Kidney (tissue), 14 donors: Measurements from ENCODE around the gene EQTN. TPM values are rescaled to one million over a fixed set of nuclear protein-coding genes. Genes with fewer than 3 reads are reported as not detected.
A peak's percentile ranks its signal among the peaks of the same experiment; 100 is the strongest.

Experiments used
- DNase-seq, 5 donors: peaks; one replicate each; pipeline ENCODE4 v3.0.0-alpha.2; 2013 to 2020
- FAIRE-seq: peaks from 2 replicates; lab custom pipeline; 2012; peaks lifted over from hg19 to GRCh38; lab: Jason Lieb, UNC
- H3K27ac ChIP-seq, 2 donors: one replicate each; pipeline ENCODE4 v1.7.0; 2013; ENCODE audit warnings: low read depth in 2 of 2, low read length in 2 of 2, inconsistent platforms in 1 of 2
- H3K27me3 ChIP-seq: one replicate; pipeline ENCODE4 v1.7.1; 2013; ENCODE audit warnings: low read length, inconsistent platforms; ENCODE audit not compliant: control insufficient read depth, insufficient read depth
- H3K36me3 ChIP-seq, 3 donors: one replicate each; pipeline versions ENCODE4 v1.7.0 to v1.7.1; 2013; ENCODE audit warnings: low read length in 3 of 3, control low read depth in 1 of 3, inconsistent platforms in 1 of 3; ENCODE audit not compliant: insufficient read depth in 3 of 3, control insufficient read depth in 2 of 3
- H3K4me1 ChIP-seq, 3 donors: one replicate each; pipeline versions ENCODE4 v1.7.0 to v1.7.1; 2013; ENCODE audit warnings: low read length in 3 of 3, inconsistent platforms in 1 of 3, low read depth in 1 of 3; ENCODE audit not compliant: control insufficient read depth in 2 of 3, insufficient read depth in 2 of 3
- H3K4me3 ChIP-seq, 3 donors: one replicate each; pipeline versions ENCODE4 v1.7.0 to v1.8.1; 2013; ENCODE audit warnings: low read length in 3 of 3, control low read depth in 1 of 3, inconsistent platforms in 1 of 3
- H3K9ac ChIP-seq, 3 donors: one replicate each; pipeline versions ENCODE4 v1.7.0 to v1.7.1; 2013; ENCODE audit warnings: low read length in 3 of 3, control low read depth in 1 of 3, inconsistent platforms in 1 of 3
- H3K9me3 ChIP-seq, 3 donors: one replicate each; pipeline versions ENCODE4 v1.7.0 to v1.7.1; 2013; ENCODE audit warnings: low read length in 3 of 3, control low read depth in 1 of 3, inconsistent platforms in 1 of 3; ENCODE audit not compliant: control insufficient read depth in 2 of 3, insufficient read depth in 1 of 3
- CTCF ChIP-seq: IDR thresholded peaks from 3 replicates; pipeline ENCODE4 v1.5.1; 2012; ENCODE audit warnings: mild to moderate bottlenecking, moderate library complexity, borderline replicate concordance; ENCODE audit not compliant: insufficient read depth; ENCODE audit errors: extremely low read depth
- intact Hi-C: fragments of 100-400 bp; cut with DNase I; formaldehyde crosslinking; loops from one replicate; pipeline ENCODE4 v1.11.1; 2022
- polyA plus RNA-seq: library from polyadenylated mRNA; stranded (reverse); fragments of 350-450 nt; fragmentation: Illumina TruSeq; extraction: RNeasy Lipid Tissue Mini Kit (QIAGEN cat#74804); gene quantifications from one replicate; pipeline ENCODE4 v1.2.3, GENCODE V29; 2014; ENCODE audit warnings: low read depth, low replicate concordance; ENCODE audit not compliant: insufficient read depth
- total RNA-seq: library from RNA; stranded (reverse); fragmentation: NEBNext Ultra II Directional; extraction: Animal tissue kit (Norgen Biotek cat#: 25700); gene quantifications from one replicate; pipeline ENCODE4 v1.2.1, GENCODE V29; 2021
- donor health status: control.
- donor health status: control.
- donor health status: control.
- donor health status: control.
- donor health status: control.
- donor health status: DM: yes; HTN: yes; CAD: no.
- donor health status: Normal renal cell carcinoma (clear cell type).

The EQTN gene
- total and polyA plus RNA-seq, 2 donors from 2014 or later: 1.4 TPM; not detected in 1

- DNase-seq (no peak), FAIRE-seq (no peak)
- Histone ChIP-seq H3K4me3 (peak overlapping the region in 1 of 3 donors; percentile 38), H3K27ac (no peak overlapping the region), H3K36me3 (no peaks in the 10 kb centered on the region), H3K9me3 (no peaks in the 10 kb centered on the region), H3K27me3 (no peaks in the 10 kb centered on the region), H3K9ac (no peak overlapping the region), H3K4me1 (peaks cover 0 to 7% (median 7%) of the 10 kb centered on the region in 3 donors)
- no peak for TF ChIP-seq CTCF
- intact Hi-C loops: no loop called here
Observed at GRCh38 chr9:27280249-27280648, 16.7 kb downstream of the EQTN start.

DNA sequence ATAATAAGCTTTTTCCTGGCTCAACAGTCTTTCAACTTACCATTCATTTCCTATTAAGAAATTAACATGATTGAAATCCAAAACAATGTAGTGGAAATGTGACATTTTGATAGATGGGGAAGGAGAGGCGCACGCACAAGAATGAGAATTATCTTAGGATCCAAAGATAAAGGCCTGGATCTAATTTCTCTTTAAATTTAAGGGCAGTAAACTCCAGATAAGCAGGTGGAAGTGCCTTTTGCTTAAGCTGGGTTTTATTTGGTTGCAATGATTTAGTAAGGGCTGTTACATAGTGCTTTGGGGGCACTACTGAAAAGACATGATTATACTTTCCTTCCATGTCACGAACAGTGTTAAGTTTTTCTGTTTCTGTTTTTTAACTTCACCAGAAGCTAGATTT, 17.3 kb downstream of the EQTN start:
- peaks cover 0 to 7% (median 7%) of the 10 kb centered on the region in 3 donors for H3K4me1 ChIP-seq
- no peaks in the 10 kb centered on the region for H3K27me3 ChIP-seq
- H3K36me3 ChIP-seq: no peaks in the 10 kb centered on the region
- no peak for DNase-seq
- FAIRE-seq: no peak
- TF ChIP-seq CTCF: no peak
- intact Hi-C loops: loop anchor here (10.0 kb wide), 1 partner anchor 245 kb away; no protein-coding TSS in a partner anchor
- H3K9ac ChIP-seq: no peak overlapping the region
- no peak overlapping the region for H3K27ac ChIP-seq
- no peak overlapping the region for H3K4me3 ChIP-seq
- no peaks in the 10 kb centered on the region for H3K9me3 ChIP-seq

DNA sequence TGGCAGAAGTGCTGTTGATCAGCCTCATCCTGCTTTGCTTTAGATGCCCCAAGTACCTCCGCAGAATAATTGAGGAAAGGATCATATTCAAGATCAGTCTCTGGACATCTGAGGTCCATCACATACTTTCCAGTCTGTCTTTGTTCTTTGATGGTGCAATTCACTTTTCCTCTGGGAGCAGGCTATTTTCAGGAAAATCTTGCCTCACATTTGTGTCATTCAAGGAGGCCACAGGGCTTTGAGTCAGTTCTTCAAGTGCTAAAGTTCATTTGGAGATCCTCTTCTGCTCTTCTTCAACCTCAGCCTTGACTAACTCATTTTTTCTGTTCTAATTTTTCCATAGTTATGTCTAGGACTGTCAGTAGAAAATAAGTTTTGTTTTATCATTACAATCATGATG, 18.6 kb downstream of the EQTN start:
- Histone ChIP-seq H3K9me3 (no peaks in the 10 kb centered on the region), H3K27ac (no peak overlapping the region), H3K27me3 (no peaks in the 10 kb centered on the region), H3K4me1 (peaks cover 0 to 7% (median 7%) of the 10 kb centered on the region in 3 donors), H3K4me3 (no peak overlapping the region), H3K9ac (no peak overlapping the region), H3K36me3 (no peaks in the 10 kb centered on the region)
- no peak for DNase-seq
- TF ChIP-seq CTCF: no peak
- intact Hi-C loops: loop anchor here (10.0 kb wide), 1 partner anchor 244 kb away; no protein-coding TSS in a partner anchor
- FAIRE-seq: no peak
